H9 (cell line): ENCODE results near the gene CHPF. TPM values are rescaled to one million over a fixed set of nuclear protein-coding genes. Genes with fewer than 3 reads are reported as not detected.

ENCODE experiments used
- DNase-seq: peaks from one replicate; pipeline ENCODE4 v3.0.0-alpha.2; 2017
- H2AFZ ChIP-seq: one replicate; pipeline ENCODE4 v1.6.1; 2013; ENCODE audit warnings: mild to moderate bottlenecking, low read length, control low read depth, moderate library complexity
- H2AK5ac ChIP-seq: 2 replicates; pipeline ENCODE4 v1.6.1; 2013; ENCODE audit warnings: low read length, control low read depth, mixed read lengths; ENCODE audit not compliant: insufficient read length
- H2BK120ac ChIP-seq: one replicate; pipeline ENCODE4 v1.6.1; 2013; ENCODE audit warnings: low read depth, mild to moderate bottlenecking, low read length, control low read depth, inconsistent platforms; ENCODE audit not compliant: poor library complexity, severe bottlenecking
- H2BK12ac ChIP-seq: 2 replicates; pipeline ENCODE4 v1.6.1; 2013; ENCODE audit warnings: low read length, control low read depth, mixed read lengths, low read depth; ENCODE audit not compliant: insufficient read length
- H2BK15ac ChIP-seq: 2 replicates; pipeline ENCODE4 v1.6.1; 2013; ENCODE audit warnings: low read depth, low read length, control low read depth
- H2BK20ac ChIP-seq: one replicate; pipeline ENCODE4 v1.6.1; 2013; ENCODE audit warnings: low read depth, mild to moderate bottlenecking, low read length, control low read depth, inconsistent platforms; ENCODE audit not compliant: poor library complexity, severe bottlenecking
- H2BK5ac ChIP-seq: 2 replicates; pipeline ENCODE4 v1.6.1; 2013; ENCODE audit warnings: low read length, control low read depth, mixed read lengths; ENCODE audit not compliant: insufficient read length
- H3K14ac ChIP-seq: 2 replicates; pipeline ENCODE4 v1.6.1; 2013; ENCODE audit warnings: low read length, control low read depth; ENCODE audit not compliant: insufficient read depth
- H3K18ac ChIP-seq: 2 replicates; pipeline ENCODE4 v1.6.1; 2013; ENCODE audit warnings: low read depth, mild to moderate bottlenecking, mixed read lengths, low read length, control low read depth; ENCODE audit not compliant: insufficient read length
- H3K23ac ChIP-seq: 2 replicates; pipeline ENCODE4 v1.6.1; 2013; ENCODE audit warnings: low read length, control low read depth, mixed read lengths, low read depth; ENCODE audit not compliant: insufficient read length
- H3K23me2 ChIP-seq: 2 replicates; pipeline ENCODE4 v1.6.1; 2013; ENCODE audit warnings: low read depth, mild to moderate bottlenecking, mixed read lengths, low read length, control low read depth; ENCODE audit not compliant: insufficient read length, poor library complexity, severe bottlenecking
- H3K27ac ChIP-seq: 2 replicates; pipeline ENCODE4 v1.5.1; 2013; ENCODE audit warnings: low read length, control low read depth, mixed read lengths, low read depth; ENCODE audit not compliant: insufficient read length
- H3K27me3 ChIP-seq: 2 replicates; pipeline ENCODE4 v1.6.1; 2013; ENCODE audit warnings: low read length, control low read depth, inconsistent platforms; ENCODE audit not compliant: insufficient read depth
- H3K4ac ChIP-seq: 2 replicates; pipeline ENCODE4 v1.6.1; 2013; ENCODE audit warnings: low read depth, mild to moderate bottlenecking, control low read depth, inconsistent platforms, low read length, moderate library complexity
- H3K4me1 ChIP-seq: 2 replicates; pipeline ENCODE4 v1.6.1; 2013; ENCODE audit warnings: low read length, control low read depth, inconsistent platforms; ENCODE audit not compliant: insufficient read depth
- H3K4me2 ChIP-seq: 2 replicates; pipeline ENCODE4 v1.6.1; 2013; ENCODE audit warnings: low read length, control low read depth, mixed read lengths; ENCODE audit not compliant: insufficient read length, insufficient read depth
- H3K56ac ChIP-seq: 2 replicates; pipeline ENCODE4 v1.6.1; 2013; ENCODE audit warnings: low read depth, mild to moderate bottlenecking, mixed read lengths, low read length, control low read depth; ENCODE audit not compliant: insufficient read length
- H3K79me1 ChIP-seq: 2 replicates; pipeline ENCODE4 v1.6.1; 2013; ENCODE audit warnings: low read depth, mild to moderate bottlenecking, moderate library complexity, low read length, control low read depth, inconsistent platforms; ENCODE audit not compliant: insufficient read depth, poor library complexity, severe bottlenecking
- H3K79me2 ChIP-seq: 2 replicates; pipeline ENCODE4 v1.6.1; 2013; ENCODE audit warnings: low read length, control low read depth, inconsistent platforms; ENCODE audit not compliant: insufficient read depth
- H3K9ac ChIP-seq: 2 replicates; pipeline ENCODE4 v1.6.1; 2013; ENCODE audit warnings: low read length, control low read depth, mixed read lengths; ENCODE audit not compliant: insufficient read length; ENCODE audit errors: extremely low read depth
- H3K9me3 ChIP-seq: one replicate; pipeline ENCODE4 v1.6.1; 2013; ENCODE audit warnings: low read depth, low read length, inconsistent platforms; ENCODE audit not compliant: control insufficient read depth
- H3T11ph ChIP-seq: one replicate; pipeline ENCODE4 v1.6.1; 2013; ENCODE audit warnings: mild to moderate bottlenecking, low read length, control low read depth, inconsistent platforms
- H4K20me1 ChIP-seq: one replicate; pipeline ENCODE4 v1.6.1; 2013; ENCODE audit not compliant: control insufficient read depth, insufficient read length, insufficient read depth
- H4K5ac ChIP-seq: 2 replicates; pipeline ENCODE4 v1.6.1; 2013; ENCODE audit warnings: low read depth, mild to moderate bottlenecking, mixed read lengths, low read length, control low read depth; ENCODE audit not compliant: insufficient read length
- H4K8ac ChIP-seq: replicated peaks from 2 replicates; pipeline ENCODE4 v1.6.1; 2013; ENCODE audit warnings: low read length, control low read depth, mixed read lengths, low read depth; ENCODE audit not compliant: insufficient read length
- H4K91ac ChIP-seq: 2 replicates; pipeline ENCODE4 v1.6.1; 2013; ENCODE audit warnings: low read depth, mild to moderate bottlenecking, moderate library complexity, mixed read lengths, low read length, control low read depth; ENCODE audit not compliant: insufficient read length
- H3K27ac Mint-ChIP-seq, 3 experiments: 2 replicates in 2 of 3; 3 replicates in 1 of 3; pipeline ENCODE4 v1.8.0; 2020 to 2021; ENCODE audit warnings: mixed read lengths in 3 of 3, mild to moderate bottlenecking in 1 of 3, moderate library complexity in 1 of 3
- H3K27me3 Mint-ChIP-seq: 2 replicates; pipeline ENCODE4 v1.8.0; 2021; ENCODE audit warnings: low read depth, mild to moderate bottlenecking, moderate library complexity, mixed read lengths
- H3K36me3 Mint-ChIP-seq, 3 experiments: 2 replicates in 2 of 3; 3 replicates in 1 of 3; pipeline ENCODE4 v1.8.0; 2020 to 2021; ENCODE audit warnings: low read depth in 3 of 3, mixed read lengths in 3 of 3; ENCODE audit not compliant: insufficient read depth in 1 of 3
- H3K4me1 Mint-ChIP-seq, 2 experiments: 2 replicates each; pipeline ENCODE4 v1.8.0; 2020; ENCODE audit warnings: mixed read lengths in 2 of 2
- H3K4me3 Mint-ChIP-seq, 2 experiments: 2 replicates in 1 of 2; 3 replicates in 1 of 2; pipeline ENCODE4 v1.8.0; 2020 to 2021; ENCODE audit warnings: mild to moderate bottlenecking in 2 of 2, mixed read lengths in 2 of 2, moderate library complexity in 1 of 2
- H3K9me3 Mint-ChIP-seq, 2 experiments: 2 replicates in 1 of 2; 3 replicates in 1 of 2; pipeline ENCODE4 v1.8.0; 2020; ENCODE audit warnings: mild to moderate bottlenecking in 2 of 2, mixed read lengths in 2 of 2, moderate library complexity in 1 of 2
- WGBS: extraction: QIAGEN DNeasy Blood & Tissue Kit; methylation state at CpG from one replicate; pipeline ENCODE4 v1.1.7; 2013; ENCODE audit warnings: missing lambda C conversion rate, low lambda C conversion rate, mixed read lengths; ENCODE audit not compliant: insufficient read length; ENCODE audit errors: extremely low coverage; 5-methylcytosine and 5-hydroxymethylcytosine counted together
- total RNA-seq: library from RNA; stranded (reverse); gene quantifications from 2 replicates; pipeline ENCODE4 v1.2.1, GENCODE V29; 2021
- TF ChIP-seq, protein P1 (sequence below): fragments of 200-600 bp; sonication (generic); conservative IDR thresholded peaks from 3 replicates; pipeline ENCODE4 v1.8.0; 2021; ENCODE audit warnings: antibody characterized with exemption, mild to moderate bottlenecking

Gene CHPF
- total RNA-seq, 1 experiment from 2014 or later: 46.5 TPM

DNA sequence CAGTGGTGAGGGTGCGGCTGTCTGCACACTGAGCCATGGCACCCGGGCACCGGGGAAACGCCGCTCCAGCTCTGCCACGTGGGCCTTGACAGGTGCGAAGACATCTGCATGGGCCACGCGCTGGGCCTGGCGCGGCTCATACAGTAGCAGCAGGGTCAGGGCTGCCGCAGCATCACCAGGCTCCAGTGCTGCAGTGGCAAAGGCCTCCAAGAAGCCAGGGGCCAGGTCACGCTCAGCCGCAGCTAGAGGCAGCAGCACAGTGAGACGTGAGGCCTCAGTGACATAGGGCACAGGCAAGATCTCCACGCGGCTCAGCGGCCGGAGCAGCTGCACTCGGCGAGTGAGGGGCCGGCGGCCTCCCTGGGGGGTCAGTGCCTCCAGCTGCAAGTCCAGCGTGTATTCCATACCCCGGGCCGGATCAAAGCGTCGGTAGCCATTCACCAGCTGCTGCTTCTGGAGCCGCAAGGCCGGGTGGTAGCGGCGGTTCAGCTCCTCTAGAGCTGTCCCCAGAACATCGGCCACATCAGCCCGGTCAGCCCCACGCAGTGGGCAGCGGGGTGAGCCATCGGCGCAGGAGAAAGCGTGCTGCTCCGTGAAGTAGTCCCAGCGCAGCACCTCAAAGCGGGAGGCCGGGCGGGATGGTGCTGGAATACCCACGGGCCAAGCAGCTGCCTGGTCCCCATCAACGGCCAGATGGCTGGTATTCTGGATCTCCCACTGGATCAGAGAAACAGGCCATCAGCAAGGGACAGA is 3.5 kb downstream of the CHPF start:
- Histone ChIP-seq H4K20me1 (no peaks in the 10 kb centered on the region), H4K5ac (no peak overlapping the region), H3K79me1 (no peaks in the 10 kb centered on the region), H3K14ac (no peak overlapping the region), H3K27me3 (no peaks in the 10 kb centered on the region), H2BK15ac (no peak overlapping the region), H3T11ph (no peak overlapping the region), H3K9me3 (no peaks in the 10 kb centered on the region), H3K27ac (no peak overlapping the region), H4K91ac (no peak overlapping the region), H3K23me2 (peaks cover 16% of the 10 kb centered on the region), H3K18ac (no peak overlapping the region), H2BK20ac (no peak overlapping the region), H2BK12ac (no peak overlapping the region), H3K56ac (no peak overlapping the region), H2BK120ac (no peak overlapping the region), H3K23ac (no peak overlapping the region), H2BK5ac (no peak overlapping the region), H2AK5ac (no peak overlapping the region), H3K9ac (no peak overlapping the region), H3K4me1 (peaks cover 8% of the 10 kb centered on the region; the same call in 1 of the 2 replicates), H2AFZ (no peak overlapping the region), H3K79me2 (no peaks in the 10 kb centered on the region), H4K8ac (no peak overlapping the region), H3K4me2 (no peak overlapping the region), H3K4ac (no peak overlapping the region)
- Mint-ChIP-seq H3K27ac (no peak overlapping the region), H3K9me3 (peaks cover 0 to 4% of the 10 kb centered on the region in 2 experiments; a peak in 2 of 5 replicates), H3K4me1 (peaks cover 39 to 40% of the 10 kb centered on the region in 2 experiments), H3K27me3 (peaks cover 12% of the 10 kb centered on the region), H3K36me3 (peaks cover 18 to 28% (median 21%) of the 10 kb centered on the region in 3 experiments), H3K4me3 (no peak overlapping the region)
- WGBS: no CpG with 5 or more reads among the region's 46 CpGs
- TF ChIP-seq, protein P1, sequence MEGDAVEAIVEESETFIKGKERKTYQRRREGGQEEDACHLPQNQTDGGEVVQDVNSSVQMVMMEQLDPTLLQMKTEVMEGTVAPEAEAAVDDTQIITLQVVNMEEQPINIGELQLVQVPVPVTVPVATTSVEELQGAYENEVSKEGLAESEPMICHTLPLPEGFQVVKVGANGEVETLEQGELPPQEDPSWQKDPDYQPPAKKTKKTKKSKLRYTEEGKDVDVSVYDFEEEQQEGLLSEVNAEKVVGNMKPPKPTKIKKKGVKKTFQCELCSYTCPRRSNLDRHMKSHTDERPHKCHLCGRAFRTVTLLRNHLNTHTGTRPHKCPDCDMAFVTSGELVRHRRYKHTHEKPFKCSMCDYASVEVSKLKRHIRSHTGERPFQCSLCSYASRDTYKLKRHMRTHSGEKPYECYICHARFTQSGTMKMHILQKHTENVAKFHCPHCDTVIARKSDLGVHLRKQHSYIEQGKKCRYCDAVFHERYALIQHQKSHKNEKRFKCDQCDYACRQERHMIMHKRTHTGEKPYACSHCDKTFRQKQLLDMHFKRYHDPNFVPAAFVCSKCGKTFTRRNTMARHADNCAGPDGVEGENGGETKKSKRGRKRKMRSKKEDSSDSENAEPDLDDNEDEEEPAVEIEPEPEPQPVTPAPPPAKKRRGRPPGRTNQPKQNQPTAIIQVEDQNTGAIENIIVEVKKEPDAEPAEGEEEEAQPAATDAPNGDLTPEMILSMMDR: no peak
- DNase-seq: no peak
